ENCODE results near the gene FSTL4. TPM values are rescaled to one million over a fixed set of nuclear protein-coding genes. Genes with fewer than 3 reads are reported as not detected.

The FSTL4 gene
- total RNA-seq, 1 donor from 2014 or later, result 0.07 TPM

GRCh38 chr5:133613184-133613583 lies 843 bp upstream of the FSTL4 start:
- TF ChIP-seq, protein P1, sequence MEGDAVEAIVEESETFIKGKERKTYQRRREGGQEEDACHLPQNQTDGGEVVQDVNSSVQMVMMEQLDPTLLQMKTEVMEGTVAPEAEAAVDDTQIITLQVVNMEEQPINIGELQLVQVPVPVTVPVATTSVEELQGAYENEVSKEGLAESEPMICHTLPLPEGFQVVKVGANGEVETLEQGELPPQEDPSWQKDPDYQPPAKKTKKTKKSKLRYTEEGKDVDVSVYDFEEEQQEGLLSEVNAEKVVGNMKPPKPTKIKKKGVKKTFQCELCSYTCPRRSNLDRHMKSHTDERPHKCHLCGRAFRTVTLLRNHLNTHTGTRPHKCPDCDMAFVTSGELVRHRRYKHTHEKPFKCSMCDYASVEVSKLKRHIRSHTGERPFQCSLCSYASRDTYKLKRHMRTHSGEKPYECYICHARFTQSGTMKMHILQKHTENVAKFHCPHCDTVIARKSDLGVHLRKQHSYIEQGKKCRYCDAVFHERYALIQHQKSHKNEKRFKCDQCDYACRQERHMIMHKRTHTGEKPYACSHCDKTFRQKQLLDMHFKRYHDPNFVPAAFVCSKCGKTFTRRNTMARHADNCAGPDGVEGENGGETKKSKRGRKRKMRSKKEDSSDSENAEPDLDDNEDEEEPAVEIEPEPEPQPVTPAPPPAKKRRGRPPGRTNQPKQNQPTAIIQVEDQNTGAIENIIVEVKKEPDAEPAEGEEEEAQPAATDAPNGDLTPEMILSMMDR (IDR thresholded peaks at IDR 0.05), result no peak
- Mint-ChIP-seq H3K27me3 (ENCODE audit: low read depth) (peaks cover 67% of the 10 kb centered on the region), H3K9me3 (ENCODE audit: low read depth) (no peaks in the 10 kb centered on the region), H3K27ac (ENCODE audit: unreplicated experiment) (no peak overlapping the region), H3K36me3 (ENCODE audit: low read depth) (no peaks in the 10 kb centered on the region), H3K4me1 (ENCODE audit: low read depth) (peaks cover 13% of the 10 kb centered on the region), H3K4me3 (ENCODE audit: unreplicated experiment) (peak overlapping the region; percentile 62)
- DNase-seq (ENCODE audit: low spot score), result no peak

DNA sequence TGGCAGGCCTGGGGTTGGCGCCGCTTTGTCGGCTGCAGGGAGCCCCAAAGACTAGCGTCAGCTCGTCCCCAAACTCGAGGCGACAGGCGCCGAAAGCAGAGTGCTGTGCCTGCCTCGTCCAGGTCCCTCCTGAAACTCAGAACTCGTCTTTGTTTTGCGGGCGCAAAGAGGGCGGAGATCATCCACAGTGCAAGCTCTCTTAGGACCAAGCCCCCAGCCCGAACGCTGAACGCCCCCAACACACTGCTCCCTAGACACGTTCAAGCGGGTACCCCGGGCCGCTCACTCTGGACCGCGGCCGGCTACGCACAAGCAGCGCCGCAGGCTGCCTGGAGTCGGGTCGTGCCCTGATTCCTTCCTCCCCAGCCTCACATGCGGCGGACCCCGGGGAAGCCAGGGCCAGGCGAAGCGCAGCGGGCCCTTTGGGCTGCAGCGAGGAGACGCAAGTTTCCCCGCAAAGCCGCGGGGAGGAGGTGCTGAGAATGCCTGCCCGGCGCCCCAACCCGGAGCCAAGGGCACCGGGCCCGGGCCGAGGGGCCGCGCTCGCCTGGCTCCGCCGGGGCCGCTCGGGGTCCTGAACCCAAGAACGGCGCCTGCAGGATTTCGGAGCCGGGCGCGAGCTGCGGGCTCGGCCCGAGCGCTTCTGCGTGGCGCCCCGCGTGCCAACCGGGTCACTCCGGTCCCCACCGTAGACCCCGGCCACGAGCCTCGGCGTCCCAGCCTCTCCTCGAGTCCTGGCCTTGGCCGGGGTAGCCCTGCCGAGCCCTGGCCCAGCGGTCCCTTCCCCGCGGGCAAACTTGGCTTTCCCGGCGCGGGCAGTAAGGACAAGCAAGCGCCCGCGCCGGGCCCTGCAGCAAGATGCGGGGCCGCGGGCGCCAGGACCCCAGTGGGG lies 738 bp downstream of the FSTL4 start:
- Mint-ChIP-seq H3K36me3 (ENCODE audit: low read depth) (no peaks in the 10 kb centered on the region), H3K27me3 (ENCODE audit: low read depth) (peaks cover 69% of the 10 kb centered on the region)
- DNase-seq (ENCODE audit: low spot score), result no peak

DNA sequence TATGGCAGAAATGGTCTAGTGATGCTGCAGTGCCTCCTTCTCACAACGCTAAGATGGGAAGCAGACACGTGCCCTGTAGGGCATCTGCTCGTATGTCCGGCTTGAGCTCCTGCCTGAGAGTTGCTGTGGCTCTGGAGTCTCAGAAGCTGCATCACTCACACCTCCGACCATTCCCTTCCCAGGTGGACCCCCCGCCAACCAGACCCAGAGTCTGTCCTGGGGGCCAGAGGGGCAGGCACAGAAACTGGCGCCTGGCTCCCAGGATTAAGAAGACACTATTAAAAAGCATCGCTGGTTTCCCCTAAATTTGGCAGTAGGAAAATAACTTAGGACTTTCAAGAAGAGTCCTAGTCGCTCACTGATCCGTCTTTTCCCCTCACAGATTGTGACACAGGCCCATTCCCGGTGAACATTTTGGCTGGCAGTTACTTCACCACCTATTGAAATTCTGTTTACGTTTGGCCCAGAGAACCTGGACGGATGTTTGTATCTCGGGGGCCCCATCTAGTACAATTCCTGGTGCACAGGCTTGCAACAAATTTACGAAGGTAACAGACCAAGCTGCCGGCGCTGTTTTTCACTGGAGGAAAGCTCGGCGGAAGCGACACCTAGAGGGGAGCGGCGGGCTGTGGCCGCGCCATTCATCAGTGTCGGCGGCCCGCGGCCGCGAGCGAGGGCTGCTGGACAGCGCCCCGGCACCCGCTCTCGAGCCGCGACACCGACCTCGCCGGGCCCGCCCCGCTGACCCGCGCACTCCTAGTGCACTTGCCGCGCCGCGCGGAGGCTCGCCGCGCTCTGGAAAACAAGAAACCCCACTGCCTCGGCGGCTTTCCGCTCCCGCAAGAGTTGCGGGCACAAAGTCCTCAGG lies 1.6 kb downstream of the FSTL4 start:
- Mint-ChIP-seq H3K4me3 (ENCODE audit: unreplicated experiment) (peak overlapping the region; percentile 51), H3K27ac (ENCODE audit: unreplicated experiment) (no peak overlapping the region), H3K27me3 (ENCODE audit: low read depth) (peaks cover 73% of the 10 kb centered on the region), H3K9me3 (ENCODE audit: low read depth) (no peaks in the 10 kb centered on the region), H3K4me1 (ENCODE audit: low read depth) (peaks cover 13% of the 10 kb centered on the region), H3K36me3 (ENCODE audit: low read depth) (no peaks in the 10 kb centered on the region)
- TF ChIP-seq, protein P1 (IDR thresholded peaks at IDR 0.05), result peak; percentile 79
- no peak for DNase-seq (ENCODE audit: low spot score)

More for the DNA sequence above, 738 bp downstream of the FSTL4 start:
- H3K9me3 Mint-ChIP-seq (ENCODE audit: low read depth), result no peaks in the 10 kb centered on the region
- TF ChIP-seq, protein P1 (IDR thresholded peaks at IDR 0.05), result no peak
- peak overlapping the region; percentile 51 for H3K4me3 Mint-ChIP-seq (ENCODE audit: unreplicated experiment)
- H3K4me1 Mint-ChIP-seq (ENCODE audit: low read depth), result peaks cover 13% of the 10 kb centered on the region
- no peak overlapping the region for H3K27ac Mint-ChIP-seq (ENCODE audit: unreplicated experiment)

GRCh38 chr5:133607451-133607850 lies 4.9 kb downstream of the FSTL4 start:
- no peaks in the 10 kb centered on the region for H3K9me3 Mint-ChIP-seq (ENCODE audit: low read depth)
- H3K27me3 Mint-ChIP-seq (ENCODE audit: low read depth), result peaks cover 62% of the 10 kb centered on the region
- no peaks in the 10 kb centered on the region for H3K36me3 Mint-ChIP-seq (ENCODE audit: low read depth)
- H3K4me1 Mint-ChIP-seq (ENCODE audit: low read depth), result peaks cover 10% of the 10 kb centered on the region
- no peak overlapping the region for H3K27ac Mint-ChIP-seq (ENCODE audit: unreplicated experiment)
- H3K4me3 Mint-ChIP-seq (ENCODE audit: unreplicated experiment), result no peak overlapping the region
- no peak for DNase-seq (ENCODE audit: low spot score)
- TF ChIP-seq, protein P1 (IDR thresholded peaks at IDR 0.05), result no peak

DNA sequence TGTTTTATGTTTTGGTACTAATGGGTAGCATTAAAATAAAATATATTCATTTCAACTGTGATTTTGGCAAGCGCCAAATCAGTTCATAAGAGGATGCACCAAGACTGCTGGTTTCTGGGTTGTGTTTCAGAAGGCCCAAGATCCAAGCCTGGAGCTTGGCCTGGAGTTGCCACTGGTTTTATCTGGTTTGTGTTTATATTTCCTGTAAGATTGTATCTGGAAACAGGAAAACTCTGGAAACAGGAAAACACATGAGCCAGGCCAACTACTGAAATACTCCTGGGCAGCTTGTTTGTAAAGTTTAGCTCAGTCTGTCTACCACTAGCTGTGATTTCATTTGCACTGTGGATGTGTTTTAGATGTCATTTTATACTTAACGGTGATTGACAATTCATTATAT lies 5.5 kb downstream of the FSTL4 start:
- Mint-ChIP-seq H3K4me3 (ENCODE audit: unreplicated experiment) (no peak overlapping the region), H3K4me1 (ENCODE audit: low read depth) (peaks cover 10% of the 10 kb centered on the region), H3K27ac (ENCODE audit: unreplicated experiment) (no peak overlapping the region), H3K27me3 (ENCODE audit: low read depth) (peaks cover 64% of the 10 kb centered on the region), H3K36me3 (ENCODE audit: low read depth) (no peaks in the 10 kb centered on the region), H3K9me3 (ENCODE audit: low read depth) (no peaks in the 10 kb centered on the region)
- TF ChIP-seq, protein P1 (IDR thresholded peaks at IDR 0.05), result no peak
- no peak for DNase-seq (ENCODE audit: low spot score)
